ENCODE results near the gene PLAGL1. TPM values are rescaled to one million over a fixed set of nuclear protein-coding genes. Genes with fewer than 3 reads are reported as not detected.

The PLAGL1 gene
- total and polyA plus RNA-seq, 2 of the 13 experiments (the other 11 are each of a cell fraction or from before 2014, with no cell fraction given): 0.60 to 2.3 TPM

DNA sequence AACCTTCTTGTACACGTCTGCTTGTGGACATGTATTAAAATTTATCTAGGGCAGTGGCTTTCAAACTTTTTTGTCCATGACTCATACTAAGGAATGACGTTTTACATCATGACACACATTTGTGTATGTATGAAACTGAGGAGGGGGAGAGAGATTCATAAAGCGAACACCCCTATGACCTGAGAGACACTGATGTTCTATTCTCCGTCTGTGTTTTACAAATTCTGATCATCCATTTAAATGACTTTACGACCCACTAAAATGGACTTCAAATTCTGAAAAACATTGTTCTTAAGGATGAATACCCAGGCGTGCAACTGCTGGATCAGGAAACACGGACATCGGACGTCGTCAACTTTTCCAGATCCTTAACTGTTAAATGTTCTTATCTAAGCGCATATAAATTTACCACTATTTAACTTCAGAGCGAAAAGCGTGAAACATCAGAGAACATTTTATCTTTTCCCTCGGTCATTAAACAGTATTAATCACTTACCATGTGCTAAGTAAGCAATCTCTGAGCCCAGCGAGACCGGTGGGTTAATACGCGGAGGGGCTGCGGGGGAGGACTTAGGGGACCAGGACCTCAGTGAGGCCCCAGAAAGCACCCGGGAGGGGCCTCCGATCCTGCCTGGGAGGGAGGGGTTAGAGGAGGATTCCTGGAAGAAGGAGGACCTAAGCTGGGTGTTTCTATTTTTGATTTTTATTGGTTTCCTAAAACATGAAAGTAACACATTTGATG, 1.2 kb downstream of the PLAGL1 start:
- Histone ChIP-seq H2AFZ (ENCODE audit: low read length) (no peak overlapping the region), H3K4me3 (replicated peaks in 1 of 3; ENCODE audit: insufficient read depth in 1 of 3, low read depth in 2 of 3, low read length in 3 of 3) (peak overlapping the region; percentile 56 to 75 (median 60); a peak in 5 of 6 replicates), H3K79me2 (ENCODE audit: insufficient read depth, low read length) (no peaks in the 10 kb centered on the region), H4K20me1 (ENCODE audit: insufficient read depth, low read length) (no peaks in the 10 kb centered on the region), H3K4me1 (ENCODE audit: insufficient read depth, low read length) (0 out of 2 replicates have a peak, but pooled peaks cover 4% of the 10 kb centered on the region), H3K27ac (ENCODE audit: extremely low read length, insufficient read depth, low read length) (no peak overlapping the region), H3K9me3 (ENCODE audit: low read length) (0 out of 2 replicates have a peak, but pooled peaks cover 4% of the 10 kb centered on the region), H3K36me3 (replicated peaks in 1 of 2; ENCODE audit: control insufficient read depth in 1 of 2, insufficient read depth in 2 of 2, low read length in 2 of 2) (no peaks in the 10 kb centered on the region), H3K27me3 (ENCODE audit: control insufficient read depth in 1 of 2, insufficient read depth in 2 of 2, low read length in 2 of 2) (peaks cover 3 to 24% of the 10 kb centered on the region in 2 experiments; a peak in 4 of 5 replicates), H3K4me2 (ENCODE audit: low read depth, low read length) (peak overlapping the region; percentile 73), H3K9ac (ENCODE audit: insufficient read depth, low read depth, low read length) (no peak overlapping the region)
- DNase-seq (ENCODE audit: low spot score): no peak
- TSS peak; percentile 59 for BruUV-seq (replicated peaks)
- peak; percentile 32; the same call in 1 of the 2 replicates for TF ChIP-seq EZH2 (conservative IDR thresholded peaks at IDR 0.05; ENCODE audit: low read depth, low read length)
- no peak for TF ChIP-seq PHB2 (IDR thresholded peaks at IDR 0.05; ENCODE audit: partially characterized antibody)
- TF ChIP-seq CREB1 (IDR thresholded peaks at IDR 0.05): peak; percentile 72
- TF ChIP-seq CREB1 (CRISPR knock-in tag; IDR thresholded peaks at IDR 0.05): no peak
- 26% methylated on average over 21 of the region's 21 CpGs for WGBS (ENCODE audit: low lambda C conversion rate)
- ChIA-PET CTCF (ENCODE audit: low intra/inter-chr PET ratio, low total read pairs) (no interaction called here), POLR2A (no interaction called here)
- in situ Hi-C loops (cut with HindIII; ENCODE audit: extremely low pct_ligation_motif_present, low pct_unique_long_range_greater_than_20kb): no loop called here
- ATAC-seq: no peak
- intact Hi-C loops (cut with micrococcal nuclease; ENCODE audit: unreplicated experiment): no loop called here
- no peak for FAIRE-seq

DNA sequence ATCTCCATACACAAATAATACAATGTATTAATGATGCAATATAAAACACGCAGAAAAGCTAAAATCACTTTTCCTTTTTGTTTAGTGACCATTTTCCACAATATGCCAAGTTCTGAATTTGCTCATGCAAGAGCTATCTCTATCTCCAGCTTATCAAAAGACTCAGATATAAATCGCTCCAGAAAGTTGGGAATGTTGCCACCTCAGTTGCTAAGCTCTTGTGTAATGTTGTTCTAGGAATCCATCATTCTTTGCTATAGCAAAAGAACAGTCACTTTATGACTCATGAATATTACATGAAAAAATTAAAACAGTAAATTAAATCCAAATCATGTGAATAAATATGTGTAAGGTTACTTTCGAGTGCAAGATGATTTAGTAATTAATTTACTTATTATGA, 8.7 kb downstream of the PLAGL1 start:
- intact Hi-C loops (cut with micrococcal nuclease; ENCODE audit: unreplicated experiment): no loop called here
- H3K27me3 ChIP-seq (ENCODE audit: control insufficient read depth in 1 of 2, insufficient read depth in 2 of 2, low read length in 2 of 2): no peaks in the 10 kb centered on the region
- DNase-seq (ENCODE audit: low spot score): no peak
- BruUV-seq (replicated peaks): no TSS peak
- H3K27ac ChIP-seq (ENCODE audit: extremely low read length, insufficient read depth, low read length): no peak overlapping the region
- no peaks in the 10 kb centered on the region for H3K4me1 ChIP-seq (ENCODE audit: insufficient read depth, low read length)
- WGBS (ENCODE audit: low lambda C conversion rate): 34% methylated on average over 3 of the region's 3 CpGs
- no peak overlapping the region for H3K9ac ChIP-seq (ENCODE audit: insufficient read depth, low read depth, low read length)
- no peak overlapping the region for H3K4me3 ChIP-seq (replicated peaks in 1 of 3; ENCODE audit: insufficient read depth in 1 of 3, low read depth in 2 of 3, low read length in 3 of 3)
- no peaks in the 10 kb centered on the region for H3K79me2 ChIP-seq (ENCODE audit: insufficient read depth, low read length)
- H3K4me2 ChIP-seq (ENCODE audit: low read depth, low read length): no peak overlapping the region
- ATAC-seq: no peak
- FAIRE-seq: no peak
- no peaks in the 10 kb centered on the region for H3K36me3 ChIP-seq (replicated peaks in 1 of 2; ENCODE audit: control insufficient read depth in 1 of 2, insufficient read depth in 2 of 2, low read length in 2 of 2)
- TF ChIP-seq RORA (CRISPR knock-in tag; IDR thresholded peaks at IDR 0.05): no peak
- no peak for TF ChIP-seq KLF15 (CRISPR knock-in tag; IDR thresholded peaks at IDR 0.05; ENCODE audit: borderline replicate concordance)
- no peak for TF ChIP-seq YY1 (IDR thresholded peaks at IDR 0.05; ENCODE audit: insufficient read depth, insufficient replicate concordance, low read depth, low read length)
- in situ Hi-C loops (cut with HindIII; ENCODE audit: extremely low pct_ligation_motif_present, low pct_unique_long_range_greater_than_20kb): no loop called here
- 0 out of 2 replicates have a peak, but pooled peaks cover 4% of the 10 kb centered on the region for H3K9me3 ChIP-seq (ENCODE audit: low read length)
- no peak overlapping the region for H2AFZ ChIP-seq (ENCODE audit: low read length)
- CTCF ChIA-PET (ENCODE audit: low intra/inter-chr PET ratio, low total read pairs): no interaction called here
- no peaks in the 10 kb centered on the region for H4K20me1 ChIP-seq (ENCODE audit: insufficient read depth, low read length)
- POLR2A ChIA-PET: no interaction called here
